Myocyte (in vitro differentiated cells): Measurements from ENCODE around the gene LONP1. TPM values are rescaled to one million over a fixed set of nuclear protein-coding genes. Genes with fewer than 3 reads are reported as not detected.
A peak's percentile ranks its signal among the peaks of the same experiment; 100 is the strongest.
"Not testable (repeated sequence)": the region's sequence is repeated elsewhere in the genome, so short reads cannot be mapped to it uniquely, and the experiment has no call there.

Source experiments
- DNase-seq: peaks from one replicate; pipeline ENCODE4 v3.0.0-alpha.2; 2012; ENCODE audit warnings: low read depth
- total RNA-seq: library from RNA; depleted of rRNA; stranded (reverse); fragments of >200 nt; gene quantifications from 2 replicates; pipeline ENCODE4 v1.2.3, GENCODE V29; 2014

The LONP1 gene
- total RNA-seq, 1 donor from 2014 or later = 70.9 TPM

DNA sequence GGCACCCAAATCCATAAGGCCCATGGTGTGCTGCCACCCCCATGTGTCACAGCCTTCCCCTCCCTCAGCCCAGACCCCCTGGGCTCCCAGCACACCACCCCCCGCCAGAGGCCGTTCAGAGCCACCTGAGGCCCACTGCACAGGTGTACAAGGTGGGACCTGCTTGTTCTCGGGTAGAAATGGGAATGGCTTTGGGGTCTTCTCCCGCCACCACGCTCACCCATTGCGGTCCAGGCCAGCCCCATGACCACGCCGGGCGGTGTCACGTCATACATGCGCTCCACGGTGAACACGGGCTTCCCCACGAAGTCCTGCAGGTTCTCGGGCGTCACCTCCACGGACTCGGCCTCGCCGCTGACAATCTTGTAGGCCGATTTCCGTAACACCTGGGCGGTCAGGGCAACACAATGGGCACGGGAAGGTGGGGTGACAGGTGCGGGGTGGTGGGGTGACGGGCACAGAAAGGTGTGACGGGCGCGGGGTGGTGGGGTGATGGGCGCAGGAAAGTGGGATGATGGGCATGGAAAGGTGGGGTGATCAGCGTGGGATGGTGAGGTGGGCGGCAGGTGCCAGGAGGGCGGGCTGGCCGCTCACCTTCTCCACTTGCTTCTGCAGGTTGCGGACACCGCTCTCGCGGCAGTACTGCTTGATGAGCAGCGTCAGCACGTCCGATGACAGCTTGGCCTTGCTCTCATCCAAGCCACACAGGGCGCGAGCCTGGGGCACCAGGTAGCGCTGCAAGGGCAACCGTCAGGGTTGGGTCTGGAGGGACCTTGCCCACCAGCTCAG is 25.6 kb downstream of the LONP1 start:
- no peak for DNase-seq

DNA sequence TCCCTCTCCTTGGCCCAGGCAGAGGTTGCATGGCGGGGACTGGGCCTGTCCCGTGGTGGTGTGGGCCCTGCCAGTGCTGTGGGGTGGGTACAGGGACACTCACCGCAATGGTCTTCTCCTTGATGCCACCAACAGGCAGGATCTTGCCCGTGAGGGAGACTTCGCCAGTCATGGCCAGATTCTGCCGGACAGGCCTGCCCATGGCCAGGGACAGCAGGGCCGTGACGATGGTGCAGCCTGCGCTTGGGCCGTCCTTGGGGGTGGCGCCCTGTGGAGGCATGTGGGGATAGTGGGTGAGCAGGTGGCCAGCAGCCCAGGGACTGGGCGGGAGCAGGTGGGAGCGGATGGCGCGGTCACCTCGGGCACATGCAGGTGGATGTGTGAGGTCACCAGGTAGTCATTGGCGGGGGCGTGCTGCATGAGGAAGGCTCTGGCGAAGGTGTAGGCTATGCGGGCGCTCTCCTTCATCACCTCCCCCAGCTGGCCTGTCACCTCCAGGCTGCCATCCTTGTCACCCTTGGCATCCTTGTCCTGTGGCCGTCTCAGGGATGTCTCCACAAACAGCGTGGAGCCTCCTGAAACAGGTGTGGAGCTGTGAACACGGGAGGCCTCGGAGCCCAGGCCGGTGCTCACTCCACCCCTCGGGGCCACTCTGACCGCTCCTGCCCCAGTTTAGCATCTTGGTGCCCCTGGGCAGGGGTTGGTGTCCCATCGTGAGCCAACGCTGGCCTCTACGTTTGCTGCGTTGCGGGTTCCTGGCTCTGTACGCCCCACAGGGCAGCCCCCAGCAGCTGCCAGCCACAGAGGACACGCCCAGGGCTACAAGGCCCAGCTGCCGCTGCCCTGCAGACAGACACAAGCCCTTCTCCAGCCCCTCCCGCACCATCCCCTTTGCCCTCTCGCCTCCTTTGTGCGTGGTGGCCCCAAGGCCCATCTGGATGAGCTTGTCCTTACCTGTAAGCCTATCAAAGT is 26.5 kb downstream of the LONP1 start:
- peak; percentile 85 for DNase-seq

DNA sequence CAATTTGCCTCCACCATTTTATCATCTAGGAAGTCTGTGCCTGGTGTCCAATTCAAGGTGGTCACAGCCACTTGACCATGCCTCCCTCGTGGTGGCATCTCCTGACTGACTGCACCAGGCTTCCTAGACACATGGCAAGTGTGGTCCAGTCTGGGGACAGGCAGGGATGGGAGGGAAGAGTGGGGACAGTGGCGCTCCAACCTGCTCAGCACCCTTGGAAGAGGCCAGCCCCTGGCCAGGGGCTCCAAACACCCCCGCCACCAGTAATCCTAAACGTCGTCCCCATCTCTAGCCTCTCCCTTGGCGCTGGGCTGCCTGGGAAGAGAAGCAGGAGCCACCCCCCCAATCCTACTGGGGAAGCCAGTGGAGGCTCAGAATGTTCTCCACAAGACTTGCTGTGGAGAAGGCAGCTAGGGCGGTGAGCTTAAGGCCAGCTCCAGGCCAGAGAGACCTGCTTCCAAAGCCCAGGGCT is 27.2 kb downstream of the LONP1 start:
- DNase-seq = peak; percentile 37

DNA sequence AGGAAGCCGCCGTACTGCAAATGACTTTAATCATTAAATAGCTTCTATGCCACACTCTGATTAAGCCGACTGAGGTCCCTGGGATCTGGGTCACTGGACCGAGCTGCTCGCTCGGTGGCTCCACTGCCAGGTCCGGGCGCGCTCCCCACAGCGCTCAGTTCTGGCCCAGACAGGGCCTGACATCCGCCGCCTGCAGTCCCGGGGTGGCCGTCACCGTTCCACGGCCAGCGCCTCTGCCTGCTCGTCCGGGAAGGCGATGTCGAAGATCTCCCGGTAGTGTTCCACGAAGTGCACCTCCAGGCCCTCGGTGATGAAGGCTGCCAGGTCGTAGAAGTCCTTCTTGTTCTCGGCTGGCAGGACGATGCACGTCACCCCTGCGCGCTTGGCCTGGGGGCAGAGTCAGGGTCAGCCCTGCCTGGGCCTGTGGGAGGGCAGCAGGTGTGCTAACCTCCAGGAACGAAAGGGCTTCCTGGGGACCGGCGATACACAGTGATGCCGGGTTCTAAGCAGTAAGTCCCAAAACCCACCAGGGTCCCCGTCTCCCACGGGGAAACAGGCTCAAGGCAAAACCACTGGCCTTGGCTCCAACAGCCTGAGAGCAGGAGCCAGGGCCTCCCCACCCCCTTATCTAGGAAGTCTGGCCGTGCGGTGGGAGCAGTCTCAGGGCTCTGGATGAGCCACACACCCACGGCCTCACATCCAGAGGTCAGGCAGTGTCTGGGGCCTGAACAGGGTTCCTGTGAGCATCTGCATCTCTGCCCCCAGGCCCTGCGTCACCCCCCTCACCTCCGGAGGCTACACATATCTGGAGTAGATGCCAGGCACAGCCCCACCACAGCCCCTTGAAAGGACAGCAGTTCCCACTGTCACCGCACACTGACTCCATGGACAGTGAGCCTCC is 27.9 kb downstream of the LONP1 start:
- no peak for DNase-seq

DNA sequence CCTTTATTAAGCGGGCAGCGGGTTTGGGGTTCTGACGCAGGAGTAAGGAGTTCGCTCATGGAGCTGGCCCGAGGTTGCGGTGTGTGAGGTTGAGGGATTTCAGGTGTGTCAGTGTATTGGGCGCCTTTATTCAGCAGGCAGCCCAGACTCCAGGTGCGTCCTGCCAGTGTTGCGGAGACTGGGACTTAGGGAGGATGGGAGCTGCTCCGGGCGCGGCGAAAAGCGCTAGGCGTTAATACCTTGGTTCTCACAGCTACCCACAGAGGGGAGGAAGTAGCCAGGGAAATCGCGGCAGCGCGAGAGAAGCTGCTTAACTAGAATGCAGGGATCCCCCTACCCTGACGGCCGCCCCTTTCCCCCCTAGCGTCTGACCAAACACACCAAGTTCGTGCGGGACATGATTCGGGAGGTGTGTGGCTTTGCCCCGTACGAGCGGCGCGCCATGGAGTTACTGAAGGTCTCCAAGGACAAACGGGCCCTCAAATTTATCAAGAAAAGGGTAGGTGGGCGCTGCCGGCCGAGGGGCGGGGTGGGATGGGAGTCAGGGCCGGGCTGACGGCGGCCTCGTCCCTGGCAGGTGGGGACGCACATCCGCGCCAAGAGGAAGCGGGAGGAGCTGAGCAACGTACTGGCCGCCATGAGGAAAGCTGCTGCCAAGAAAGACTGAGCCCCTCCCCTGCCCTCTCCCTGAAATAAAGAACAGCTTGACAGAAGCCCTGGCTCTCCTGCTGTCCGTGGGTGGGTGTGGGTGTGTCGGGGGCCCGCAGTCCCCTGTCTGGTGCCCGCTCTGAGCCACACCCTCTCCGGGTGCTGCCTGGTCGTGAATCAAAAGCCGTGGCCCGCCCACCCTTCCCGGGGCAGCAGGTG is 28.8 kb downstream of the LONP1 start:
- DNase-seq = peak; percentile 55

DNA sequence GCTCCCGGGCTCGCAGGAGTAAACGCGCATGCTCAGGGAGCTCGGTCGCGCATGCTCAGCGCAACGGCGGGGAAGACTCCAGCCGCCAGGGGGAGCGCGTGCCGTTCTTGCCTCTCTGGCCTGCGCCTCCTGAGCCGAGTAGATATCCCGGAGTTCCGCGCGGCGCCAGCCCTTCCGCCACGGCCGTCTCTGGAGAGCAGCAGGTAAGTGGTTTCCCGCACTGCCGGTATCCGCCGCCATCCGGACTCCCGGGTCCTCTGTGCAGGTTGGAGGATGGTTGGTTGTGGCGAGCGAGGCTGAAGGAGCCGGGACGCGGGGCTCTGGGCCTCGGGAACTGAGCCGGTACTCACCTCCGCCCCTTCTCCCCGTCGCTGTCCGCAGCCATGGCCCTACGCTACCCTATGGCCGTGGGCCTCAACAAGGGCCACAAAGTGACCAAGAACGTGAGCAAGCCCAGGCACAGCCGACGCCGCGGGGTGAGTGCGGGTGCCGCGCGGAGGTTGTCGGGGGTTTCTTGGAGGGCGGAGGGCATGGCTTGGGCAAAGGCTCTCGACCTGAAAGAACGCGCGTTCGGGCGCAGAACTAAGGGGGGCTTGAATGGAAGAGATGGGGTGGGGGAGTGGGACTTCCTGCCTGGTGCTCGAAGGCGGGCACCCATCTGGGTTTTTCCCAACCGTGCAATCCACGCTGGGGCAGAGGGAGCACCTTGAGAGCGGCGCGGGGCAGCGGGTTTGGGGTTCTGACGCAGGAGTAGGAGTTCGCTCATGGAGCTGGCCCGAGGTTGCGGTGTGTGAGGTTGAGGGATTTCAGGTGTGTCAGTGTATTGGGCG is 29.6 kb downstream of the LONP1 start, which contains the start of gene RPL36:
Gene RPL36, plus strand, starts transcription at position 171 of the 830 bp plus-strand sequence. Its CDS starts 213 bp downstream, at position 384.
- peak; percentile 97 for DNase-seq

DNA sequence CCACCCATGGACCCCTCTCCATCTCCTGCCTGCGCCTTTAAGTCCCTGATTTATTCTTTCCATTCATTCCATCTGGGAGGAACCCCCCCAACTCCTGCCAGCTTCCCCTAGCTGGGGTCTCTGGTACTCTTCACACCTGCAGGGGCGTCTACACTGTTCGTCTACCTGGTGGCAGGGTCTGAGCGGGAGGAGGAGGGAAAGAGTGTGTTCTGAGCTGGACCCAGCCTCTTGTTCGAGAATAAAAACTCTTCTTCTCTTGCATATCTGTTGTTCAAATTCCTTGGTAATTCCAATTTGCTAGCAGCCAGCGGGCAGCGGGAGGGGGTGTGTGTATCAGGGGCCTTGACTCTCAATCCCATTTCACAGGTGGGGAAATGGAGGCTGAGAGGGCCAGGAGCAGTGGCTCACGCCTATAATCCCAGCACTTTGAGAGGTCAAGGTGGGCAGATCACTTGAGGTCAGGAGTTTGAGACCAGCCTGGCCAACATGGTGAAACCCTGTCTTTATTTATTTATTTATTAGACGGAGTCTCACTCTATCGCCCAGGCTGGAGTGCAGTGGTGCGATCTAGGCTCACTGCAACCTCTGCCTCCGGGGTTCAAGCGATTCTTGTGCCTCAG is 31.6 kb downstream of the LONP1 start:
- DNase-seq = not testable (repeated sequence)

DNA sequence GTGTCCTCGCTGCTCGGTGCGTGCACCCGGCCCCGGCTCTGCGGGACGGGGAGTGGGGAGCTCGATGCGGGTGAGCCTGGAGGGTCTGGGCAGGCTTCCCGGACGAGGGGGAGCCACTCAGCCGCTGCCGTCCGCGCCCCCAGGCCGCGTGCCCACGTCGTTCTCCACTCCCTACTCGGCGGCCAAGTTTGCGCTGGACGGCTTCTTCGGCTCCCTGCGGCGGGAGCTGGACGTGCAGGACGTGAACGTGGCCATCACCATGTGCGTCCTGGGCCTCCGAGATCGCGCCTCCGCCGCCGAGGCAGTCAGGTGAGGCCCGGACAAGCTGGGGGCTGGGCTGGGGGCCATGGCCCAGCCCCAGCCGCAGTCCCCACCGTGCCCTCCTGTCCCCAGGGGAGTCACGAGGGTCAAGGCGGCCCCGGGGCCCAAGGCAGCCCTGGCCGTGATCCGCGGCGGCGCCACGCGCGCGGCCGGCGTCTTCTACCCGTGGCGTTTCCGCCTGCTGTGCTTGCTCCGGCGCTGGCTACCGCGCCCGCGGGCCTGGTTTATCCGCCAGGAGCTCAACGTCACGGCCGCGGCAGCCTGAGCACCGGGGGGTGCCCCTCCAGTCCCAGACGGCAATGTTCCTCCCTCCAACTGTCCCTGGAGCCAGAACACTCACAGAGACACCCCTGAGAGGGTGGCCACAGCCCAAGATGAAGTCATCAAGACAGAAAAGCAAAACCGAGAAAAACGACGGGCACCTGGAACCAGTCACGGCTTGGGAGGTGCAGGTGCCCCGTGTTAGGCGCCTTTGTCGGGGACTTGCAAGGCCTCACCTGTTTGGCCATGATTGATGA is 32.4 kb downstream of the LONP1 start:
- DNase-seq = no peak

DNA sequence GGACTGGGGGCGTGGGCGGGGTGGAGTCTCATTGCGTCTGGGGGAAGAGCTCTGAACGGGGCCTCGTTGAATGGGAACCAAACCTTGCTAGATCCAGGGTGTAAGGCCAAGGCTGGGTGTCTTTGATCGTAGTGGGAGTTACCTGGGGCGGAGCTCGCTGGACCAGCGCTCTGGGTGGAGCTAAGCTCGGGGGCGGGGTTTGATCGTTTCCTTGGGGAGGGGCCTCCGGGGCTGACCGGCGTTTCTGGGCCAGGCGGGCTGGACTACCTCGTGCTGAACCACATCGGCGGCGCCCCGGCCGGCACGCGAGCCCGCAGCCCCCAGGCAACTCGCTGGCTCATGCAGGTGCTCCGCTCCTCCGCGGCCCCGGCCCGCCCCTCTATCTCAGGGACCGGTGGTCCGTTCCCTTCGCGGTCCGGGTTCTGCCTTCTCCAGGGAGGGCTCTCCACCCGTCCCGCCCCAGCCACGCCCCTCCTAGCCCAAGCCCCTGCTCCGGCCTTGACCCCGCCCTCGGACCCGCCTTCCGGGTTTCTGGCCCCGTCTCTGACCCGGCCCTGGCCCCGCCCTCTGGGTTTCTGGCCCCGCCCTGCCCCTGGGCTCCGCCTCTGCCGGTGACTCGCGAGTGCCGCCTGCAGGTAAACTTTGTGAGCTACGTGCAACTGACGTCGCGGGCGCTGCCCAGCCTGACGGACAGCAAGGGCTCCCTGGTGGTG is 33.1 kb downstream of the LONP1 start:
- peak; percentile 93 for DNase-seq

DNA sequence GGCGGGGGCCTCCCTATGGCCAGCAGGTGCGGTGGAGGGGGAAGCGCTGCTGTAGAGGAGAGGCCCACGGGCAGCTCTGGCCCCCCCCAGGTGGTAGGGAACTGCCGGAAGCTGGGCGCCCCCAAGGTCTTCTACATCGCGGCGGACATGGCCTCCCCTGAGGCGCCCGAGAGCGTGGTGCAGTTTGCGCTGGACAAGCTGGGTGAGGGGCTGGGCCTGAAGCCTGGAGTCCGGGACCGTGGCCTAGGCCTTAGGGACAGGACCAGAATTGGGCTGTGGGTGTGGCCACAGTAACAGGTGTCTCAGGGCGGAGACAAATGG is 33.7 kb downstream of the LONP1 start:
- no peak for DNase-seq

DNA sequence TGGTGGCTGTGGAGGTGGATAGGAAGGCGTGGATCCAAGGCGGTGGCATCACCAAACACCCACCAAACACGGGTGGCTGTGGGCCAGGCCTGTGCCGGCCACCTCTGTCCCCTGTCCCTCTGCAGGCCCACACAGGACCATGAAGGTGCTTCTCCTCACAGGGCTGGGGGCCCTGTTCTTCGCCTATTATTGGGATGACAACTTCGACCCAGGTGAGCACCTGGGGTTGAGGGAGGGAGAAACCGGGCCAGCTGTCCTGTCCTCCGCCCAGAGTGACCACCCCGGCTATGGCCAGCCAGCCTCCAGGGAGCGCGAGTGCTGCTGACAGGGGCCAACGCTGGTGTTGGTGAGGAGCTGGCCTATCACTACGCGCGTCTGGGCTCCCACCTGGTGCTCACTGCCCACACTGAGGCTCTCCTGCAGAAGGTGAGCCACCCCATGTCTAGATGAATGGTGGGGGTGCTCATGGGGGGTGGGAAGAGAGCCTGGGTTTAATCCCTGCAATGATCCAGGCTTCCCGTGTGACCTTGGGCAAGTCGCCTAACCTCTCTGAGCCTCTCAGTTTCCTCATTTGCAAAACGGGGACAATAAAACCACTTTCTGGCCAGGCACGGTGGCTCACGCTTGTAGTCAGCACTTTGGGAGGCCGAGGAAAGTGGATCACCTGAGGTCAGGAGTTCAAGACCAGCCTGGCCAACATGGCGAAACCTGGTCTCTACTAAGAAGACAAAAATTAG is 35.1 kb downstream of the LONP1 start:
- no peak for DNase-seq

DNA sequence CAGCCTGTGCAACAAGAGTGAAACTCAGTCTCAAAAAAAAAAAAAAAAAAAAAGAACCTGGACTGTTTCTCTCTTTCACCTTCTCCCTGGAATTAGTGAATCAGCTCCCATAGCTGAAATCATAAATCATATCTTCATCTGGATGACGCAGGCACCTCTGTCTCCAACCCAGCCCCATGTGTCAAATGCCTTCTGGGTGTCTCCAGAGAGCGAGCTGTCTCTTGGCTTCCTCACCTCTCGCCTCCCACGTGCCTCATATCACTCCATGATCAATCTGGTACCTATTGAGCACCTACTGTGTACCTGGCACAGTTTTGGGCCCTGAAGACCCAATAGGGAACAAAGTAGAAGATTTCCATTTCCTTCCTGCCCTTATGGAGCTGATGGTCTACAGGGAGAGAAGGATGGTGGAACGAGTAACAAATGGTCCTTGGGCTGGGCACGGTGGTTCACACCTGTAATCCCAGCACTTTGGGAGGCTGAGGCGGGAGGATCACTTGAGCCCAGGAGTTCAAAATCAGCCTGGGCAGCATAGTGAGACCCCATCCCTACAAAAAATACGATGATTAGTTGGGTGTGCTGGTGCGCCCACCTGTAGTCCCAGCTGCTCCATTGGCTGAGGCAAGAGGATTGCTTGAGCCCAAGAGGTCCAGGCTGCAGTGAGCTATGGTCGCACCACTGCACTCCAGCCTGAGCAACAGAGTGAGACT is 36.6 kb downstream of the LONP1 start:
- DNase-seq = no peak

DNA sequence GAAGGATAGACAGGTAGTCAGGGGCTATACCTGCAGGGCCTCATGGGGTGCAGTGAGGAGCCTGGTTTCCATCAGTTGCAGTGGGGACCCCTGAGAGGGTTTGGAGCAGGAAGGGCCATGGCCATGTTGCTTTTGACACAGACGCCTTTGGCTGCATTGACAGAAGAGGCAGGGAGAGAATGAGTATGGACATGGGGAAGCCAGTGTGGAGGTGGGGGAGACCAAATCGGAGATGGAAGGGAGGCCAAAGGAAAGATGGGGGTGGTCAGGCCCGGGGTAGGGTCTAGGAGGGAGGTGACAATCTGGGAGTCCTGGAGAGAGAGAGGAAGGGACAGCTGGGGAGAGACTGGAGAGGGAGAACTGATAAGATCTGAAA is 37.9 kb downstream of the LONP1 start:
- DNase-seq = no peak

DNA sequence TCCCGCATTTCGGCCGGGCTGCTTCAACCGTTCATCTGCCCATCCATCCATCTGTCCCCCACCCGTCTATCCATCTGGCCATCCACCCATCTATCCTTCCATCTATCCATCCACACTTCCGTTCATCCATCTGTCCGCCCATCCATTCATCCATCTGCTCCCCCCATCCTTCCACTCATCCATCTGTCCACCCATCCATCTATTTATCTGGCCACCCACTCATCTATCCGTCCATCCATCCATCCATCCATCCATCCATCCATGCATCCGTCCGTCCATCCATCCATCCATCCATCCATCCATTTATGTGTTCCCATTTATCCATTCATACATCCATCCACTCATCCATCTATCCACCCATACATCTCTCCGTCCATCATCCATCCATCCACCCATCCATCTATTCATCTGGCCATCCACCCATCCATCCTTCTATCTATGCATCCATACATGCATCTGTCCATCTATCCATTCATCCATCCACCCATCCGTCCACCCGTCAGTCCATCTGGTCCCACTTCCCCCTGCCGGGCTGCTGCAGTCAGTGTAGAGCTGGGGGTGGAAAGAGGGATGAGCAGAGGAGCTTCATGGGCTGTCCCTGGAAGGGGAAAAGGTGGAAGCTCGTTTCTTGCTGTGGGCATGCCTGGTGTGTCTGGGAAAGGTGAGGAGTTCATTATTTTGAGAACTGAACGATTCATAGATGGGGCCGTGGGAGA is 38.4 kb downstream of the LONP1 start:
- DNase-seq = no peak
